GM18868 (cell line): ENCODE data around the gene C16orf54.
"Not testable (repeated sequence)": the region's sequence is repeated elsewhere in the genome, so short reads cannot be mapped to it uniquely, and the experiment has no call there.

Experiments
- ATAC-seq: cut with Tn5 transposase; IDR thresholded peaks from one replicate; pipeline ENCODE4 v1.9.1; 2021; ENCODE audit warnings: mild to moderate bottlenecking, moderate library complexity; ENCODE audit not compliant: unreplicated experiment

Gene C16orf54

GRCh38 chr16:29770250-29770929, 24.6 kb upstream of the C16orf54 start:
- no peak for ATAC-seq

- ATAC-seq, result no peak
Observed at GRCh38 chr16:29769507-29769906, 23.7 kb upstream of the C16orf54 start.

GRCh38 chr16:29767062-29767461, 21.3 kb upstream of the C16orf54 start:
- ATAC-seq, result no peak

DNA sequence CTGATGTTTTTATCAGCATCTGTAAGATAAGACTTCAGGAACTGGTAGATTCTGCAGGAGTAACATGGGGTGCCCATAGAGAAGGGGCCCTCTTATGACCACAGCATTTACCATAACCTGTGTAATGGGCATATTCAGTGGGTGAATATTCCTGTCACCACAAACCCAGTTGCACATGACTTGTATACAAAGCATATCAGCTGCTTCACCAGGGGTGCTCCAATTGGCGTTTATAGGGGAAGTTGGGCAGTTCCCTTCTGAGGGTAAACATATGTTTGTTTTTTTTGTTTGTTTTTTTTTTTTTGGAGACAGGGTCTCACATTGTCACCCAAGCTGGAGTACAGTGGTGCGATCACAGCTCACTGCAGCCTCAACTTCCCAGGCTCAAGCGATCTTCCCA, 20.8 kb upstream of the C16orf54 start:
- ATAC-seq, result no peak

DNA sequence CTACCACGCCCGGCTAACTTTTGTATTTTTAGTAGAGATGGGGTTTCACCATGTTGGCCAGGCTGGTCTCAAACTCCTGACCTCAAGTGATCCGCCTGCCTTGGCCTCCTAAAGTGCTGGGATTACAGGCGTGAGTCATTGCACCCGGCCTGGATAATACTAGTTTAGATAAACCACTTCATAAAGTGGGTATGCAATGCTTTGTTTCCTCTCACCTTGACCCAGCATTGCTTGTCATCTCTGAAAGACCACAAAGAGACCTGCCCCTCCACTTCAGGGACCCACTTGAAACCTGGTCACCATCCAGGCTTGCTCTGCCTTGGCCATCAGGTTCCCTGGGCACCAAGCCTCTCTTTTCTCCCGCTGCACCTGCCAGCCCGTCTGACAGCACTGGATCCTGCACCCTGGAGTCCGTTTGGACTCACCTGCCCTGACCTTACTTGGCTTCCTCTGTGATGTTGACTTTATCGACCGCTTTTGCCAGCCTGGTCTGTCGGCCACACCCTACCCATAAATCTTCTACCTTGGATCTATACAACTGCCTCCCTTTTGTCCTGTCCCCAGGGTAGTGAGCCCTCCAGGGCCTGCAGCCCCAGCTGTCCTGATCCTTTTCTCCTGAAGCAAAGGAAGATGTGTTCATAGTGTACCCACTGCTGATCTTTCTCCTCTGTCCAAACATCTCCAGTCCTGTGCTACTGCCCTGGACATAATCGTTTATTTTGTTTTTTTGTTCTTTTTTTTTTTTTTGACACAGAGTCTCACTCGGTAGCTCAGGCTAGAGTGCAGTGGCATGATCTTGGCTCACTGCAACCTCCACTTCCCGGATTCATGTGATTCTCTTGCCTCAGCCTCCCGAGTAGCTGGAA, 19.6 kb upstream of the C16orf54 start:
- no peak for ATAC-seq

GRCh38 chr16:29763326-29763725, 17.5 kb upstream of the C16orf54 start:
- no peak for ATAC-seq

DNA sequence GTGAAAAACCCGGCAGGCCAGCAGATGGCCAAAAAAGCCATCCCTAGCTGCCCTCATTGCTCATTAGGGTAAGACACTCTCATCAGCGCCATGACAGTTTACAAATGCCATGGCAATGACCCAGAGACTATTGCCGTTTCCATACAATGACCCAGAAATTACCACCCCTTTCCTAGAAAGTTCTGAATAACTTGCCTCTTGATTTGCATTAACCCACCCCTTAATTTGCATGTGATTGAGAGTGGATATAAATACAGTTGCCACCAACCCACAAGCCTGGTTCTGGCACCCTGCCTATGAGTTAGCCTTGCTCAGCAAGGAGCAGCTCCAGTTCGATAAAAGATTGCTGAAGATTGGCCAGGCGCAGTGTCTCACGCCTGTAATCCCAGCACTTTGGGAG, 16.1 kb upstream of the C16orf54 start:
- ATAC-seq, result no peak

GRCh38 chr16:29761280-29761651, 15.5 kb upstream of the C16orf54 start:
- not testable (repeated sequence) for ATAC-seq

- ATAC-seq, result no peak
Observed at GRCh38 chr16:29760567-29761279, 14.9 kb upstream of the C16orf54 start.

DNA sequence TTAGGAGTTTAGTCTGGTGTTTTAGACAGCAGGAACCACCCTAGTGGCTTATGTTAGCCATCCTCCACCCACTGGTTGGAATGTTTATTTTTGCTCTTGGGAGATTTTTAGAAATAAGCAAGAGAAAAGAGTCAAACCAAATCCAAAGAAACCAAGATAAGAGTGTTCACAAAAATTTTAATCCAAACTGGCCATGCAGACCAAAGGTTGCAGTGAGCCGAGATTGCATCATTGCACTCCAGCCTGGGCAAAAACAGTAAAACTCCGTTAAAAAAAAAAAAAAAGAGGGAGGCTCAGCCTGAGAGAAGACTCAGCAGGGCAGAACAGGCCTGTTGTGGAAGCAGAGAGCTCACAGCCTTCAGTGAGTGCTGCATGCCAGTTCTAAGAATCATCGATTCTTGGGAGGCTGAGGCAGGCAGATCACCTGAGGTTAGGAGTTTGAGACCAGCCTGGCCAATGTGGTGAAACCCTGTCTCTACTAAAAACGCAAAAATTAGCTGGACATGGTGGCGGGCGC, 12.2 kb upstream of the C16orf54 start:
- ATAC-seq, result no peak

DNA sequence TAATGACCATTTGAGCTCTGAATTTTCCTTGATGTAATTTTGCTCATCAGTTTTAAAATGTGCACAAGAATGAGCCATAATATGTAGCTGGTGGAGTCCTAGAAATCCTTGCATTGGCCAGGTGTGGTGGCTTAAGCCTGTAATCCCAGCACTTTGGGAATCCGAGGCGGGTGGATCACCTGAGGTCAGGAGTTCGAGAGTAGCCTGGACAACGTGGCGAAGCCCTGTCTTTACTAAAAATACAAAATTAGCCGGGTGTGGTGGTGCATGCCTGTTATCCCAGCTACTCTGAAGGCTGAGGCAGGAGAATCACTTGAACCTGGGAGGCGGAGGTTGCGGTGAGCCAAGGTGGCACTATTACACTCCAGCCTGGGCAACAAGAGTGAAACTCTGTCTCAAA, 11.3 kb upstream of the C16orf54 start:
- ATAC-seq, result not testable (repeated sequence)

GRCh38 chr16:29756654-29757053, 10.9 kb upstream of the C16orf54 start:
- no peak for ATAC-seq

GRCh38 chr16:29753516-29753915, 7.7 kb upstream of the C16orf54 start:
- ATAC-seq, result no peak

GRCh38 chr16:29748760-29749149, 3.0 kb upstream of the C16orf54 start:
- not testable (repeated sequence) for ATAC-seq

DNA sequence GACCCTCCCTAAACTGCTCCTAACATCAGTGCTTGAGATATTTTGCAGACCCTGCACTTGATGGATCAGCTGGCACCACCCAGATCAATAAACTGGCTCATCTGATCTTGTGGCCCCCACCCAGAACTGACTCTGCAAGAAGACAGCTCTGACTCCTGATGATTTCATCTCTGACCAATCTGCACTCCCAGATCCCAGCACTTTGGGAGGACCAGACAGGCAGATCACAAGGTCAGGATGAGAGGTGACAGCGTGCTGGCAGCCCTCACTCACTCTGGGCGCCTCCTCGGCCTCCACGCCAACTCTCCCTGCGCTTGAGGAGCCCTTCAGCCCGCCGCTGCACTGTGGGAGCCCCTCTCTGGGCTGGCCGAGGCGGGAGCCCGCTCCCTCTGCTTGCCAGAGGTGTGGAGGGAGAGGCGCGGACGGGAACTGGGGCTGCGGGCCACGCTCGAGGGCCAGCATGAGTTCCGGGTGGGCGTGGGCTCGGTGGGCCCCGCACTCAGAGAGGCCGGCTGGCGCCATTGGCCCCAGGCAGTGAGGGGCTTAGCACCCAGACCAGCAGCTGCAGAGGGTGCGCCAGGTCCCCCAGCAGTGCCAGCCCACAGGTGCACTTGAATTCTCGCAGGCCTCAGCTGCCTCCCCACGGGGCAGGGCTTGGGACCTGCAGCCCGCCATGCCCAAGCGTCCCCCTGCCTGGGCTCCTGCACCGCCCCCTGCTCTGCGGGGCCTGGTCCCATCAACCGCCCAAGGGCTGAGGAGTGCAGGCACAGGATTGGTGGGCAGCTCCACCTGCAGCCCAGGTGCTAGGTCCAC, 2.4 kb upstream of the C16orf54 start:
- ATAC-seq, result no peak

GRCh38 chr16:29746518-29746917, 728 bp upstream of the C16orf54 start:
- not testable (repeated sequence) for ATAC-seq

DNA sequence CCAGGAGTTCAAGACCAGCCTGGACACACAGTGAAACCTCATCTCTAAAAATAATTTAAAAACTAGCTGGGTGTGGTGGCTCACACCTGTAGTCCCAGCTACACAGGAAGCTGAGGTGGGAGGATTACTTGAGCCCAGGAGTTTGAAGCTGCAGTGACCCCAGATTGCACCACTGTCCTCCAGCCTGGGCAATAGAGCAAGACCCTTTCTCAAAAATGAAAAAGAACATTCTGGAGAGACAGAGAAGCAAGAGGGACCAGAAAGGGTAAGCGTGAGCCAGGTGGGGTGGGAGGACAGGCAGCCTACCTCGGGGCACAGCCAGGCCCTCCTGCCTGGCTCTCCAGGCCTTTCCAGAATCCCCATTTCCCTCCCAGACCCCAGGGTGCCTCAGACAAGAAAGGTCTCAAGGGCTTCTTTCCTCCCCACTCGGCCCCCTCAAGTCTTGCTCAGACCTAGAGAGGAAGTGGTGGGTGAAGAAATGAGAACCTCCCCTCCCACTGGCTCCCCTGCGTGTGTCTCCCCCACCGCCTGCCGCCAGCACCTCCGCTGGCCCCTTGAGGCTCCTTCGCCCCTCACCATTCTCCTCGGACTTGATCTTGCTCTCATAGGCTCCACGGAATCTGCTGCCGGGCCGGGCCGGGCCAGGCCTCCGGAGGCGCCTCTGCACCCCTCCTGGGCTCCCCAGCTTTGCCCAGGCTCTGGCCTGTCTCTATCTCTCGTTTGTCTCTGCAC, 503 bp downstream of the C16orf54 start:
- peak; percentile 42 for ATAC-seq

DNA sequence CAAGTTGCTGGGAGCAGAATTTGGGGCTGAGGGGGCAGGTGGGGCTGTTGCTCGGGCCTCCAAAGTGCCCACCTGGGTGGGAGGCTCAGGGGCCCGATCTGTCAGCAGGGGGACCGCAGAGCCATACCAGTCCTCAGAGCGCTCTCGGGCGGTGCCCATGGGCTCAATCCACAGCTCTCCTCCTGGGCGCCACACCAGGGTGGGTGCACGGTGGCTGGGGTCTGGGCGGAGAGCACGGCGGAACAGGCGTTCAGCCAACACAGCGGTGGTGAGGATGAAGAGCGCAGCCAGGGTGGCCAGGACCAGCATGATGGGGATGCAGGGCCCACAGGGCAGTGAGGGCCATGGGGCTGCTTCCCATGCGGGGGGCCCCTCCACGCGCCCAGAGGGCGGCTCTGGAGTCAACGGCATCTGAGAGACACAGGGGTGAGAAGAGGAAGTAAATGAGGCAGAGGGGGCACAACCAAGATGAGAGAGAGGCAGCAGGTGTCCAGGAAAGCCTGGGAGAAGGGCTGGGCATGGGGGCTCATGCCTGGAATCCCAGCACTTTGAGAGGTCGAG, 1.2 kb downstream of the C16orf54 start:
- ATAC-seq, result no peak

DNA sequence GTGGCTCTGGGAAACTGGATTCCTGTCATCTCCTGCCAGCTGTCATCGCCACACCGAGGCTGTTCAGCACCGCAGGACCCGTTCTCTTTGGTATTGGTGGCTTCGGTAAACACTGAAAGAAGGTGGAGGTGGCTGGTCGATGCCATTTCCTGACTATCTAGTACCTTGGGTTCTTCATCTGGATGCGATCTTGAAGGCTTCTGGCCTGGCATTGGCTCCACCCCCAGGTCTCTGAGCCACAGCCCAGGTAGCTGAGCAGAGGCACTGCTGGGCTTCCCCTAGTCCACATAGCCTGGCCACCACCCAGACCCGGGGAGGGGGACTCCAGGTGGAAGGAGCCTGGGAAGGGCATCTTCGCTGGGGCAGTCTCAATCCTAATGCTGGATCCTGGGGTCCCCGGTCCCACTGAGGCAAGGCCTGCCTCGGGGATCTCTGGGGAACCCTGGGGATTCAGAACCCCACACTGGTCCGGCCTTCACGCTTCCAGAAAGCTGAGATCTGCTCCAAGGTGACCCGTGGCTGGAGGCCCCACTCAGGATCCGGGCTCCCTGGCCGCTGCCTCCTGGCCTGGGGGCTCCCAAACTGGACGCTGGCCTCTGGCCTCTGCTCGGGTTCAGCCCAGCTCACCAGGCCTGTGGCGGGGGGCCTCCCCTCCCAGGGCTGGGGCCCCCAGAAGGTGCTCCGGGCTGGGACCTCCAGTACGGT, 1.8 kb downstream of the C16orf54 start:
- no peak for ATAC-seq
